GM18870 (cell line): ENCODE data around the gene BTBD1.
A peak's percentile ranks its signal among the peaks of the same experiment; 100 is the strongest.

Experiments
- ATAC-seq: cut with Tn5 transposase; IDR thresholded peaks from one replicate; pipeline ENCODE4 v1.9.1; 2021; ENCODE audit warnings: moderate library complexity; ENCODE audit not compliant: unreplicated experiment

Gene BTBD1

GRCh38 chr15:83066734-83067637 is at the start of gene BTBD1:
BTBD1 (minus strand) TSS chr15:83067252; CDS start chr15:83067151, 101 bp downstream.
- ATAC-seq, result peak; percentile 58

GRCh38 chr15:83115831-83116565 is 48.9 kb upstream of the BTBD1 start:
- no peak for ATAC-seq

- no peak for ATAC-seq
Observed at GRCh38 chr15:83115410-83115809, 48.4 kb upstream of the BTBD1 start.

- no peak for ATAC-seq
Observed at GRCh38 chr15:83114856-83115255, 47.8 kb upstream of the BTBD1 start.

- no peak for ATAC-seq
Observed at GRCh38 chr15:83113881-83114674, 47.0 kb upstream of the BTBD1 start.

- ATAC-seq, result no peak
Observed at GRCh38 chr15:83112956-83113299, 45.9 kb upstream of the BTBD1 start.

GRCh38 chr15:83112233-83112955 is 45.3 kb upstream of the BTBD1 start:
- no peak for ATAC-seq

GRCh38 chr15:83111149-83111548 is 44.1 kb upstream of the BTBD1 start:
- ATAC-seq, result no peak

GRCh38 chr15:83110381-83110780 is 43.3 kb upstream of the BTBD1 start:
- no peak for ATAC-seq

- ATAC-seq, result no peak
Observed at GRCh38 chr15:83109532-83109931, 42.5 kb upstream of the BTBD1 start.

GRCh38 chr15:83108266-83109219 is 41.5 kb upstream of the BTBD1 start:
- ATAC-seq, result peak; percentile 70

- no peak for ATAC-seq
Observed at GRCh38 chr15:83107841-83108181, 40.8 kb upstream of the BTBD1 start.

- ATAC-seq, result no peak
Observed at GRCh38 chr15:83106994-83107840, 40.2 kb upstream of the BTBD1 start, which contains the start of gene TM6SF1. TM6SF1 (plus strand) TSS chr15:83107645; CDS start chr15:83107681, 36 bp downstream.

- ATAC-seq, result no peak
Observed at GRCh38 chr15:83105440-83105839, 38.4 kb upstream of the BTBD1 start.

- ATAC-seq, result no peak
Observed at GRCh38 chr15:83104141-83104540, 37.1 kb upstream of the BTBD1 start.

- no peak for ATAC-seq
Observed at GRCh38 chr15:83102346-83102745, 35.3 kb upstream of the BTBD1 start.

- ATAC-seq, result no peak
Observed at GRCh38 chr15:83100097-83100646, 33.1 kb upstream of the BTBD1 start.

- ATAC-seq, result no peak
Observed at GRCh38 chr15:83099290-83099689, 32.2 kb upstream of the BTBD1 start.
